ENCODE results near the gene MORN1. TPM values are rescaled to one million over a fixed set of nuclear protein-coding genes. Genes with fewer than 3 reads are reported as not detected.

The MORN1 gene
- total and polyA plus RNA-seq, 2 donors: 5.7 to 6.4 TPM

DNA sequence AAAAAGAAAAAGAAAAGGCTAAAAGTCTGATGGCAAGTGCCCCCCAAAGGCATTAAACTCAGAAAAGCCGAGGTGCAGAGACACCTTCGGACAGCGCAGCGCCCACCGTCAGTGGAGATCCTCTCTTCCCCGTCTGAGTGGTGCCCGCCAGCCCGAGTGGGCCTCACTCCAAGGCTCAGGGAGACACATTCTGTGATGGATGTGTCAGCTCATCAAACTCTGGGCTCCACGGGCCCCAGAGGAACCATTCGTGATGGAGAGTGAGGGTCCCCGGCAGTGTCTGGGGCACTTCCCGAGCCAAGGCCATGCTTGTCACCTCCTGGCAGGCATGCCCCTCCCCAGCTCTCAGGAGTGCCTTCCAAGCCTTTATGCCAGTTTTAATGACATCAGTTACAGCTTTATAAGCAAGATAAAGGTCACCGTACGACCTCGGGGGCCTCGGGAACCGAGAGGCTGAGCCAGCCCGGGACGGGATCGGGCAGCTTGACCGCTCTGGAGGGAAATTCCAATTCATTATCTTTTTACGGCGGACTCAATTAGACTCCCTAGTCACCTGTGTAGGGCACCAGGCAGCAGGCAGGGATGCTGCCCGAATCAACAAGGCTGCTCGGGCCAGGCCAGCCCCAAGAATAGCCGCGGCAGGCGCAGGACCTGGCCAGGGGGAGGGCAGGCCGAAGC, 49.5 kb downstream of the MORN1 start:
- DNase-seq (ENCODE audit: low read depth in 6 of 9, low spot score in 9 of 9): no peak
- Histone ChIP-seq H3K36me3 (ENCODE audit: control insufficient read depth in 2 of 2, insufficient read depth in 2 of 2, low read length in 1 of 2) (no peaks in the 10 kb centered on the region), H3K4me1 (ENCODE audit: control insufficient read depth in 2 of 2, insufficient read depth in 2 of 2, low read length in 2 of 2) (no peaks in the 10 kb centered on the region), H3K27me3 (ENCODE audit: control insufficient read depth in 2 of 2, insufficient read depth in 1 of 2, low read length in 1 of 2) (no peaks in the 10 kb centered on the region), H3K4me3 (ENCODE audit: low read length in 2 of 2) (no peak overlapping the region), H3K9me3 (ENCODE audit: control insufficient read depth in 2 of 2, insufficient read depth in 1 of 2, low read length in 1 of 2) (no peaks in the 10 kb centered on the region), H3K27ac (ENCODE audit: low read depth in 1 of 2, low read length in 1 of 2) (no peak overlapping the region)
- 98% methylated on average over 29 of the region's 29 CpGs for WGBS

- Histone ChIP-seq H3K9me3 (ENCODE audit: control insufficient read depth in 2 of 2, insufficient read depth in 1 of 2, low read length in 1 of 2) (no peaks in the 10 kb centered on the region), H3K4me1 (ENCODE audit: control insufficient read depth in 2 of 2, insufficient read depth in 2 of 2, low read length in 2 of 2) (no peaks in the 10 kb centered on the region), H3K27ac (ENCODE audit: low read depth in 1 of 2, low read length in 1 of 2) (no peak overlapping the region), H3K4me3 (ENCODE audit: low read length in 2 of 2) (no peak overlapping the region), H3K36me3 (ENCODE audit: control insufficient read depth in 2 of 2, insufficient read depth in 2 of 2, low read length in 1 of 2) (no peaks in the 10 kb centered on the region), H3K27me3 (ENCODE audit: control insufficient read depth in 2 of 2, insufficient read depth in 1 of 2, low read length in 1 of 2) (no peaks in the 10 kb centered on the region)
- DNase-seq (ENCODE audit: low read depth in 6 of 9, low spot score in 9 of 9): no peak
- 96% methylated on average over 14 of the region's 14 CpGs for WGBS
Observed at GRCh38 chr1:2340918-2341254, 50.5 kb downstream of the MORN1 start.

DNA sequence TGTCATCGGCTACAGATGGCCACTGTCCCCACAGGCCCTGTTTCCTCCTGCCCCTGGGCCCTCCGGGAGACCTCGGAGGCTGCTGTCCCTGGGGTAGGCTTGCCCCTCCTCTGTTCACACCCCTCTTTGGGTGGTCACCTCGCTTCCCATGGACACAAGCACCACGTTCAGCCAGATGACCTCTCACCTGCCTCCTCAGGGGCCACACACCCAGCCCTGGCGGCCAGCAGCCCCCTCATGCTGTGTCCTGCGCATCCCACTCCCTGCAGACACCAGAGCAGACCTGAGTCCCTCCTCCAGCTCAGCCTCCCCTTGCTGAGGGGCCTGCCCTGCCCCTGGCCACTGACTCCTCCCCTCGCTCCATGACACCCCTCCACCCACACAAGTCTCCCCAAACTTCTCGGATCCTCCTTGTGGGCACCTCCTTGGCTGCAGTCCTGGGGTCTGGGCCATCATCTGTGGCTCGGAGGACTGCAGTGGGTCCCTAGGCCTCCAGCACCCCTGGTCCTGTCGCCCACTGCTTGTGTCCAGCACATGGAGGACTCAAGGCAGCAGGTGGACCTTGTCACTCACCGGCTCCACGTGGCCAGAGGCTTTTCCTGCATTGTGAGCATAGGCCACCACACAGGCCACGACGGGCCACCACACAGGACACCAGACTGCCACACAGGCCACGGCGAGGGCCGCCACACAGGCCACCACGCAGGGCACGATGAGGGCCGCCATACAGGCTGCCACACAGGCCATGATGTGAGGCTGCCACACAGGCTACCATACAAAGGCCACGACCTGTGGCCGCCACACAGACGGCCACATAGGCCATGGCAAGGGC, 51.1 kb downstream of the MORN1 start:
- WGBS: 93% methylated on average over 24 of the region's 24 CpGs
- H3K27ac ChIP-seq (ENCODE audit: low read depth in 1 of 2, low read length in 1 of 2): no peak overlapping the region
- no peaks in the 10 kb centered on the region for H3K27me3 ChIP-seq (ENCODE audit: control insufficient read depth in 2 of 2, insufficient read depth in 1 of 2, low read length in 1 of 2)
- H3K9me3 ChIP-seq (ENCODE audit: control insufficient read depth in 2 of 2, insufficient read depth in 1 of 2, low read length in 1 of 2): no peaks in the 10 kb centered on the region
- H3K4me1 ChIP-seq (ENCODE audit: control insufficient read depth in 2 of 2, insufficient read depth in 2 of 2, low read length in 2 of 2): no peaks in the 10 kb centered on the region
- no peak overlapping the region for H3K4me3 ChIP-seq (ENCODE audit: low read length in 2 of 2)
- DNase-seq (ENCODE audit: low read depth in 6 of 9, low spot score in 9 of 9): no peak
- no peaks in the 10 kb centered on the region for H3K36me3 ChIP-seq (ENCODE audit: control insufficient read depth in 2 of 2, insufficient read depth in 2 of 2, low read length in 1 of 2)

DNA sequence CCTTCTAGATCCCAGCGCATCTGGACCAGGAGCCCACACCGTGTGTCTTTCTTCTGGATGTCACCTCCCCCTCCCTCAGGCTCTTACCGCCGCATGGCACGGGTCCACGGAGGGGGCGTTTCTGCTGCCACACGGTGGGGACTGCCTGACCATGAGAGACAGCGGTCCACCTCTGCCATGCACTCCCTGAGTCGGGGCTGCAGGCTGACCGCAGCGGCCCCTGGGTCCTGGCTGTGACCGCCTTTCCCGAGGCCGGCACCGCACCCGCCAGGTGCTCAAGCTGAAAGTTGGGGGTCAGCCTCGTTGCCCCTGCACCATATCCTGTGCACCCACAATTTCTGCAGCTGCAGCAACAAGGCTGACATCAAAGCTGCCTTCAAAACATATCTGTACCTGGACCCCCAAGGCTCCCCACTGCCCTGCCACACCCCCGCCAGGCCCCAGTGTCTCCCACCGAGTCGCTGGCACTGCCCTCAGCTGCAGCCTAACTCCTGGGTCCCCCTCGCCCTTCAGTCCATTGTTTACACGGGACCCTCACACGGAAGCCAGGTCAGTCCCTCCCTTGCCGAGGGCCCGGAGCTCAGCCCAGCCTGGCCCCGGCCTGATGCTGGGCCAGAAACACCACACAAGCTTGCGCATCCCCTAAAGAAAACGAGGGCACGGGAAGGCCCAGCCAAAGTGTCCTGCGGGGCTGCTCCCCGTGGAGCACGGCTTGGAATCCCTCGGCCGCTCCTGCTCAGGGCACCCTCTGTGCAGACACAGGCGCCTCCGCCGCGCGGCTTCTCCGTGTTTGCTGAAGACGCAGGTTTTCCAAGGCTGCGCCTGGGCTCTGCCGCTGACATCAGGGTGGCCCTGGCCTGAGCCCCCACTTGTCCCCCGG, 51.9 kb downstream of the MORN1 start:
- Histone ChIP-seq H3K36me3 (ENCODE audit: control insufficient read depth in 2 of 2, insufficient read depth in 2 of 2, low read length in 1 of 2) (no peaks in the 10 kb centered on the region), H3K27me3 (ENCODE audit: control insufficient read depth in 2 of 2, insufficient read depth in 1 of 2, low read length in 1 of 2) (no peaks in the 10 kb centered on the region), H3K27ac (ENCODE audit: low read depth in 1 of 2, low read length in 1 of 2) (no peak overlapping the region), H3K4me3 (ENCODE audit: low read length in 2 of 2) (no peak overlapping the region), H3K9me3 (ENCODE audit: control insufficient read depth in 2 of 2, insufficient read depth in 1 of 2, low read length in 1 of 2) (no peaks in the 10 kb centered on the region), H3K4me1 (ENCODE audit: control insufficient read depth in 2 of 2, insufficient read depth in 2 of 2, low read length in 2 of 2) (no peaks in the 10 kb centered on the region)
- DNase-seq (ENCODE audit: low read depth in 6 of 9, low spot score in 9 of 9): no peak
- 95% methylated on average over 45 of the region's 45 CpGs for WGBS

GRCh38 chr1:2337501-2337900, 53.9 kb downstream of the MORN1 start:
- no peak overlapping the region for H3K27ac ChIP-seq (ENCODE audit: low read depth in 1 of 2, low read length in 1 of 2)
- DNase-seq (ENCODE audit: low read depth in 6 of 9, low spot score in 9 of 9): no peak
- 88% methylated on average over 10 of the region's 10 CpGs for WGBS
- H3K9me3 ChIP-seq (ENCODE audit: control insufficient read depth in 2 of 2, insufficient read depth in 1 of 2, low read length in 1 of 2): no peaks in the 10 kb centered on the region
- H3K36me3 ChIP-seq (ENCODE audit: control insufficient read depth in 2 of 2, insufficient read depth in 2 of 2, low read length in 1 of 2): no peaks in the 10 kb centered on the region
- H3K4me3 ChIP-seq (ENCODE audit: low read length in 2 of 2): no peak overlapping the region
- H3K4me1 ChIP-seq (ENCODE audit: control insufficient read depth in 2 of 2, insufficient read depth in 2 of 2, low read length in 2 of 2): no peaks in the 10 kb centered on the region
- H3K27me3 ChIP-seq (ENCODE audit: control insufficient read depth in 2 of 2, insufficient read depth in 1 of 2, low read length in 1 of 2): no peaks in the 10 kb centered on the region

- Histone ChIP-seq H3K4me1 (ENCODE audit: control insufficient read depth in 2 of 2, insufficient read depth in 2 of 2, low read length in 2 of 2) (no peaks in the 10 kb centered on the region), H3K27me3 (ENCODE audit: control insufficient read depth in 2 of 2, insufficient read depth in 1 of 2, low read length in 1 of 2) (no peaks in the 10 kb centered on the region), H3K27ac (ENCODE audit: low read depth in 1 of 2, low read length in 1 of 2) (no peak overlapping the region), H3K9me3 (ENCODE audit: control insufficient read depth in 2 of 2, insufficient read depth in 1 of 2, low read length in 1 of 2) (no peaks in the 10 kb centered on the region), H3K36me3 (ENCODE audit: control insufficient read depth in 2 of 2, insufficient read depth in 2 of 2, low read length in 1 of 2) (no peaks in the 10 kb centered on the region), H3K4me3 (ENCODE audit: low read length in 2 of 2) (no peak overlapping the region)
- 95% methylated on average over 23 of the region's 23 CpGs for WGBS
- DNase-seq (ENCODE audit: low read depth in 6 of 9, low spot score in 9 of 9): no peak
Observed at GRCh38 chr1:2337081-2337480, 54.3 kb downstream of the MORN1 start.

DNA sequence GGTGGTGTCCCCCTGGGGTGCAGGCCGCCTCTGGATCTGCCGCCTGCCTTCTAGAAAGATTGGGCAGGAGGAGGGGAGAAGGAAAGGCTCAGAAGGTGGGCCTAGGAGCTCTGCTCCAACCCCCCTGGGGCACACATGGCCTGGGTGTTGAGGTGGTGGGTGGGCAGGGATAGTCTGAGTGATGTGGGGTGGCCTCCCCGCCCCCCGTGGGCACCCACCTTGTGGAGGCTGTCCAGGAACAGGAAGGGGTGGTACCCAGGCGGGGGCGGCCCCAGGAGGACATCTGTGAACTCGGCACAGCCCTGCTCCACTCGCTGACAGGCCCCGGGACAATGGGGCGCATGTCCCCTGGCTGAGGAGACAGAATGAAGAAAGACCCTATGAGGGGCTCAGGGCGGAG, 54.9 kb downstream of the MORN1 start:
- H3K27me3 ChIP-seq (ENCODE audit: control insufficient read depth in 2 of 2, insufficient read depth in 1 of 2, low read length in 1 of 2): no peaks in the 10 kb centered on the region
- H3K27ac ChIP-seq (ENCODE audit: low read depth in 1 of 2, low read length in 1 of 2): no peak overlapping the region
- no peak for DNase-seq (ENCODE audit: low read depth in 6 of 9, low spot score in 9 of 9)
- 87% methylated on average over 11 of the region's 11 CpGs for WGBS
- no peaks in the 10 kb centered on the region for H3K36me3 ChIP-seq (ENCODE audit: control insufficient read depth in 2 of 2, insufficient read depth in 2 of 2, low read length in 1 of 2)
- no peaks in the 10 kb centered on the region for H3K4me1 ChIP-seq (ENCODE audit: control insufficient read depth in 2 of 2, insufficient read depth in 2 of 2, low read length in 2 of 2)
- H3K9me3 ChIP-seq (ENCODE audit: control insufficient read depth in 2 of 2, insufficient read depth in 1 of 2, low read length in 1 of 2): no peaks in the 10 kb centered on the region
- H3K4me3 ChIP-seq (ENCODE audit: low read length in 2 of 2): no peak overlapping the region

DNA sequence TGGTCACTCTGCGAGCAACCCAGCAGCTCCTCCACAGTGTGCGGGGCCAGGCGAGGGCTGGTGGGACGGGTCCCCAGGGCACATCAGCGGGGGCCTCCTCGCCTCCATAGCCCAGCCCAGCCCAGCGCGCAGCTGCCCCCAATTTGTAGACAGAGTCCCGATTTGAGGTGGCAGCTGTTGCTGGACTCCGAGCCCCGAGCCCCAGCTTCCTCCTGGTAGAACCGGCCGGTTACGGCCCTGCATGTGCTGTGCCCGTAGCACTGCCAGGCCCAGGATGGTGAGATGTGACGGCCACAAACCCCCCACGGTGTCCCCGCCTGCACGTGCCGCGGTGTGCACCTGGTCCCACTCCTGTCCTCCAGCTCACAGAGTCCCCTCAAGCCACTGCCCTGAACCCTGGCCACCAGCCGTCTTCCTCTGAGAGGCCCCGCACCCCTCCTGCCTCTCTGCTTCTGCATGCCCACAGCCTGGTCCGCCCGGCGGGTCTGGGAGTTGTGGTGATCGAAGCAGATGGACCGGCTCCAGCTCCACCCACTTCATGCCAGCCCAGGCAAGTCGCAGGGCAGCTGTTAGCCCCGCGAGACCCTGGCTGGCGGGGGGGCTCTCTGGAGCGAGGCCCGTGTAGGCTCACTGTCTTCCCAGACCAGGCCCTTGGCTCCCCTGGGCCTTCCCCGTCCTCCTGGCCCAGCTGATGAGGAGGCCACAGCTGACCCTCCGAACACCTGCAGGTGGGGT, 55.5 kb downstream of the MORN1 start:
- 95% methylated on average over 36 of the region's 36 CpGs for WGBS
- no peak overlapping the region for H3K27ac ChIP-seq (ENCODE audit: low read depth in 1 of 2, low read length in 1 of 2)
- H3K27me3 ChIP-seq (ENCODE audit: control insufficient read depth in 2 of 2, insufficient read depth in 1 of 2, low read length in 1 of 2): no peaks in the 10 kb centered on the region
- H3K9me3 ChIP-seq (ENCODE audit: control insufficient read depth in 2 of 2, insufficient read depth in 1 of 2, low read length in 1 of 2): no peaks in the 10 kb centered on the region
- no peaks in the 10 kb centered on the region for H3K4me1 ChIP-seq (ENCODE audit: control insufficient read depth in 2 of 2, insufficient read depth in 2 of 2, low read length in 2 of 2)
- H3K36me3 ChIP-seq (ENCODE audit: control insufficient read depth in 2 of 2, insufficient read depth in 2 of 2, low read length in 1 of 2): no peaks in the 10 kb centered on the region
- DNase-seq (ENCODE audit: low read depth in 6 of 9, low spot score in 9 of 9): no peak
- no peak overlapping the region for H3K4me3 ChIP-seq (ENCODE audit: low read length in 2 of 2)
